HepG2 (cell line): ENCODE measurements around the gene YWHAH. TPM values are rescaled to one million over a fixed set of nuclear protein-coding genes. Genes with fewer than 3 reads are reported as not detected.
A peak's percentile ranks its signal among the peaks of the same experiment; 100 is the strongest.

Experiments used
- ATAC-seq: fragments of 200-7000 bp; cut with Tn5 transposase; 3 replicates; pipeline ENCODE4 v1.9.1; 2020; ENCODE audit warnings: mild to moderate bottlenecking, moderate library complexity
- BruUV-seq: library from RNA; stranded (reverse); fragments of 400-500 nt; replicated peaks from 2 replicates; lab custom pipeline; 2021; lab: Mats Ljungman, UMichigan
- CTCF ChIA-PET: fragments of 300-600 bp; formaldehyde crosslinking; extraction: SDS; loops from one replicate; lab custom pipeline; 2021; ENCODE audit warnings: low total read pairs, inconsistent platforms, low intra/inter-chr PET ratio; lab: Yijun Ruan, JAX
- POLR2A ChIA-PET: fragments of 350-600 bp; sonication (Branson Sonifier 250); formaldehyde crosslinking; loops from one replicate; lab custom pipeline; 2020; ENCODE audit warnings: antibody characterized with exemption, inconsistent platforms; lab: Yijun Ruan, JAX
- DNase-seq: peaks from one replicate; pipeline ENCODE4 v3.0.0-alpha.2; 2015; ENCODE audit warnings: low spot score
- FAIRE-seq: peaks from 3 replicates; lab custom pipeline; 2011; peaks lifted over from hg19 to GRCh38; lab: Jason Lieb, UNC
- H2AFZ ChIP-seq: one replicate; pipeline ENCODE4 v1.6.1; 2011; ENCODE audit warnings: low read length, inconsistent platforms
- H3K27ac ChIP-seq: fragments of 300-600 bp; 3 replicates; pipeline ENCODE4 v1.8.0; 2011; ENCODE audit warnings: mixed run types, mild to moderate bottlenecking, mixed read lengths, low read length, inconsistent platforms; ENCODE audit not compliant: insufficient read depth; ENCODE audit errors: extremely low read length
- H3K27me3 ChIP-seq, 2 experiments: fragments of 200-600 bp in 1 of 2; 2 replicates in 1 of 2; 3 replicates in 1 of 2; pipeline versions ENCODE4 v1.6.0 to v1.8.0; 2011; ENCODE audit warnings: low read length in 2 of 2, mild to moderate bottlenecking in 2 of 2, moderate library complexity in 2 of 2, inconsistent platforms in 1 of 2; ENCODE audit not compliant: insufficient read depth in 2 of 2, control insufficient read depth in 1 of 2
- H3K36me3 ChIP-seq, 2 experiments: fragments of 200-600 bp in 1 of 2; replicated peaks in 1 of 2; 2 replicates in 1 of 2; 3 replicates in 1 of 2; pipeline versions ENCODE4 v1.5.1 to v1.8.0; 2011; ENCODE audit warnings: low read length in 2 of 2, inconsistent platforms in 1 of 2; ENCODE audit not compliant: insufficient read depth in 2 of 2, control insufficient read depth in 1 of 2
- H3K4me1 ChIP-seq: 2 replicates; pipeline ENCODE4 v1.5.1; 2012; ENCODE audit warnings: low read length, inconsistent platforms; ENCODE audit not compliant: insufficient read depth
- H3K4me2 ChIP-seq: 2 replicates; pipeline ENCODE4 v1.6.0; 2011; ENCODE audit warnings: low read depth, low read length, inconsistent platforms
- H3K4me3 ChIP-seq, 3 experiments: fragments of 200-600 bp in 1 of 3; sonication (generic), shearing (Covaris generic) in 1 of 3; replicated peaks in 1 of 3; 2 replicates each; pipeline ENCODE4 v1.5.1; 2011 to 2016; ENCODE audit warnings: low read length in 3 of 3, inconsistent platforms in 2 of 3, low read depth in 2 of 3, mild to moderate bottlenecking in 2 of 3, control low read depth in 1 of 3, mixed read lengths in 1 of 3; ENCODE audit not compliant: insufficient read depth in 1 of 3
- H3K79me2 ChIP-seq: one replicate; pipeline ENCODE4 v1.6.1; 2011; ENCODE audit warnings: low read length, inconsistent platforms; ENCODE audit not compliant: insufficient read depth
- H3K9ac ChIP-seq: 2 replicates; pipeline ENCODE4 v1.6.0; 2011; ENCODE audit warnings: mild to moderate bottlenecking, low read depth, low read length, inconsistent platforms; ENCODE audit not compliant: insufficient read depth
- H3K9me3 ChIP-seq: 2 replicates; pipeline ENCODE4 v1.5.1; 2012; ENCODE audit warnings: mild to moderate bottlenecking, low read length
- H4K20me1 ChIP-seq: 2 replicates; pipeline ENCODE4 v1.6.0; 2011; ENCODE audit warnings: inconsistent platforms, mild to moderate bottlenecking, low read length, moderate library complexity; ENCODE audit not compliant: insufficient read depth
- FOSL2 ChIP-seq: sonication (generic); formaldehyde crosslinking; IDR thresholded peaks from 2 replicates; pipeline ENCODE4 v1.4.0; 2020; ENCODE audit warnings: missing genetic modification reagents
- HNRNPH1 ChIP-seq: fragments of 200-400 bp; formaldehyde crosslinking; optimal IDR thresholded peaks from 2 replicates; pipeline ENCODE3; 2017; ENCODE audit warnings: mild to moderate bottlenecking, low read depth, low read length
- MED1 ChIP-seq: sonication (generic); formaldehyde crosslinking; IDR thresholded peaks from 2 replicates; pipeline ENCODE4 v1.4.0; 2020; ENCODE audit warnings: missing genetic modification reagents
- RELA ChIP-seq: sonication (generic); formaldehyde crosslinking; IDR thresholded peaks from 2 replicates; pipeline ENCODE4 v1.4.0; 2020; ENCODE audit warnings: missing genetic modification reagents
- REPIN1 ChIP-seq: sonication (generic); formaldehyde crosslinking; IDR thresholded peaks from 2 replicates; pipeline ENCODE4 v1.8.0; 2022; ENCODE audit warnings: missing genetic modification reagents, low read depth, mild to moderate bottlenecking, borderline replicate concordance
- SMAD3 ChIP-seq: sonication (generic); formaldehyde crosslinking; IDR thresholded peaks from 2 replicates; pipeline ENCODE4 v1.4.0; 2020; ENCODE audit warnings: missing genetic modification reagents
- SYNCRIP ChIP-seq: fragments of 200-400 bp; formaldehyde crosslinking; IDR thresholded peaks from 2 replicates; pipeline ENCODE4 v1.6.1; 2018; ENCODE audit warnings: mild to moderate bottlenecking, low read depth, low read length; ENCODE audit not compliant: insufficient read depth
- ZNF3 ChIP-seq: IDR thresholded peaks from 2 replicates; pipeline ENCODE4 v1.7.0; 2017; ENCODE audit warnings: inconsistent platforms
- ZNF546 ChIP-seq: sonication (generic); formaldehyde crosslinking; conservative IDR thresholded peaks from 2 replicates; pipeline ENCODE4 v1.8.1; 2023; ENCODE audit warnings: mild to moderate bottlenecking, missing genetic modification reagents
- ZNF567 ChIP-seq: sonication (generic); formaldehyde crosslinking; IDR thresholded peaks from 2 replicates; pipeline ENCODE4 v1.8.1; 2023; ENCODE audit warnings: mild to moderate bottlenecking, missing genetic modification reagents, borderline replicate concordance
- ZNF672 ChIP-seq: sonication (generic); formaldehyde crosslinking; IDR thresholded peaks from 2 replicates; pipeline ENCODE4 v1.8.1; 2022; ENCODE audit warnings: missing genetic modification reagents
- WGBS: methylation state at CpG from one replicate; pipeline ENCODE4 v1.1.6; 2017; ENCODE audit warnings: low lambda C conversion rate; 5-methylcytosine and 5-hydroxymethylcytosine counted together
- in situ Hi-C: cut with HindIII; loops from 2 replicates; pipeline ENCODE4 v1.10.0; 2017; ENCODE audit warnings: low pct_unique_long_range_greater_than_20kb; ENCODE audit not compliant: extremely low pct_ligation_motif_present
- intact Hi-C: fragments of 100-400 bp; cut with micrococcal nuclease; formaldehyde crosslinking; loops from one replicate; pipeline ENCODE4 v1.10.0; 2022; ENCODE audit not compliant: unreplicated experiment
- polyA plus RNA-seq, 8 experiments: library from polyadenylated mRNA; depleted of rRNA in 3 of 8; stranded (reverse) in 7 of 8; unstranded in 1 of 8; fragments of >200 nt; fragmentation: Illumina TruSeq in 4 of 8; extraction: Trizol in 4 of 8; gene quantifications; 2 replicates each; pipeline versions ENCODE4 v1.2.1 to v1.2.3, GENCODE V29; 2011 to 2016; ENCODE audit warnings: low read depth in 4 of 8, missing spikeins in 1 of 8, mixed read lengths in 1 of 8; ENCODE audit not compliant: insufficient read depth in 1 of 8
- total RNA-seq, 5 experiments: library from RNA; depleted of rRNA; stranded (reverse); fragments of >200 nt; fragmentation: Illumina TruSeq; extraction: Trizol; gene quantifications; 2 replicates each; pipeline ENCODE4 v1.2.3, GENCODE V29; 2016; ENCODE audit warnings: low read depth in 1 of 5
- TF ChIP-seq, protein P1 (sequence below): sonication (generic); formaldehyde crosslinking; IDR thresholded peaks from 2 replicates; pipeline ENCODE4 v1.5.1; 2020; ENCODE audit warnings: missing genetic modification reagents, mild to moderate bottlenecking, borderline replicate concordance
- TF ChIP-seq, protein P2 (sequence below): sonication (generic); formaldehyde crosslinking; IDR thresholded peaks from 2 replicates; pipeline ENCODE4 v1.4.0; 2020; ENCODE audit warnings: missing genetic modification reagents
- TF ChIP-seq, protein P3 (sequence below): sonication (generic); formaldehyde crosslinking; IDR thresholded peaks from 2 replicates; pipeline ENCODE4 v1.4.0; 2020; ENCODE audit warnings: missing genetic modification reagents, borderline replicate concordance
- TF ChIP-seq, protein P4 (sequence below): sonication (generic); formaldehyde crosslinking; IDR thresholded peaks from 2 replicates; pipeline ENCODE4 v1.4.0; 2020; ENCODE audit warnings: mild to moderate bottlenecking, missing genetic modification reagents
- TF ChIP-seq, protein P5 (sequence below): sonication (generic); formaldehyde crosslinking; IDR thresholded peaks from 2 replicates; pipeline ENCODE4 v1.4.0; 2020; ENCODE audit warnings: missing genetic modification reagents, mild to moderate bottlenecking, borderline replicate concordance

Gene YWHAH
- total and polyA plus RNA-seq, 2 of the 13 experiments (the other 11 are each of a cell fraction or from before 2014, with no cell fraction given): 35.6 to 92.7 TPM

DNA sequence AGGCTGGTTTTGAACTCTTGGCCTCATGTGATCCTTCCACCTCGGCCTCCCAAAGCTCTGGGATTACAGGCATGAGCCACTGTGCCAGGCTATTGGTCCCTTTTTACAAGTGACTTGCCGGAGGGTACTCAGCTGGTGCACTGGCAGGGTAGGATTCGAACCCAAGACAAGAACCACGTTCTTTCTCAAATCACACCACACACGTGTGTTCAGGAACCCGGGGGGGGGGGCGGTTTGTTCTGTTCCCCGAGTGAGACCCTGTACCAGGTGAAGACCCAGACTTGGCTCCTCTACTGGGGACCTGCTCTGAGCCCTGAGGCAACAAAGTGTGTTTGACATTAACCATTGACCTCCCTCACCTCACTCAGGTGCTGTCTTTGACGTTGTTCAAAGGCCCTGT lies 3.8 kb upstream of the YWHAH start:
- WGBS: 27% methylated on average over 3 of the region's 9 CpGs
- Histone ChIP-seq H3K4me2 (peak overlapping the region; percentile 8; the same call in 1 of the 2 replicates), H3K36me3 (no peaks in the 10 kb centered on the region), H3K27me3 (peaks cover 0 to 10% of the 10 kb centered on the region in 2 experiments; a peak in 1 of 5 replicates), H3K4me1 (peaks cover 29% of the 10 kb centered on the region), H3K9ac (no peak overlapping the region), H3K79me2 (peaks cover 7% of the 10 kb centered on the region), H3K27ac (no peak overlapping the region), H4K20me1 (no peaks in the 10 kb centered on the region), H3K9me3 (no peaks in the 10 kb centered on the region), H2AFZ (no peak overlapping the region), H3K4me3 (no peak overlapping the region)
- FAIRE-seq (no peak), ATAC-seq (no peak), DNase-seq (no peak)
- TF ChIP-seq, protein P1, sequence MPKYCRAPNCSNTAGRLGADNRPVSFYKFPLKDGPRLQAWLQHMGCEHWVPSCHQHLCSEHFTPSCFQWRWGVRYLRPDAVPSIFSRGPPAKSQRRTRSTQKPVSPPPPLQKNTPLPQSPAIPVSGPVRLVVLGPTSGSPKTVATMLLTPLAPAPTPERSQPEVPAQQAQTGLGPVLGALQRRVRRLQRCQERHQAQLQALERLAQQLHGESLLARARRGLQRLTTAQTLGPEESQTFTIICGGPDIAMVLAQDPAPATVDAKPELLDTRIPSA (CRISPR knock-in tag): no peak
- TF ChIP-seq REPIN1 (CRISPR knock-in tag) (no peak), HNRNPH1 (no peak), SMAD3 (CRISPR knock-in tag) (no peak), ZNF567 (no peak), RELA (CRISPR knock-in tag) (no peak), ZNF3 (CRISPR knock-in tag) (no peak), FOSL2 (CRISPR knock-in tag) (no peak), ZNF546 (no peak), SYNCRIP (no peak), ZNF672 (CRISPR knock-in tag) (no peak), MED1 (CRISPR knock-in tag) (no peak)
- TF ChIP-seq, protein P2, sequence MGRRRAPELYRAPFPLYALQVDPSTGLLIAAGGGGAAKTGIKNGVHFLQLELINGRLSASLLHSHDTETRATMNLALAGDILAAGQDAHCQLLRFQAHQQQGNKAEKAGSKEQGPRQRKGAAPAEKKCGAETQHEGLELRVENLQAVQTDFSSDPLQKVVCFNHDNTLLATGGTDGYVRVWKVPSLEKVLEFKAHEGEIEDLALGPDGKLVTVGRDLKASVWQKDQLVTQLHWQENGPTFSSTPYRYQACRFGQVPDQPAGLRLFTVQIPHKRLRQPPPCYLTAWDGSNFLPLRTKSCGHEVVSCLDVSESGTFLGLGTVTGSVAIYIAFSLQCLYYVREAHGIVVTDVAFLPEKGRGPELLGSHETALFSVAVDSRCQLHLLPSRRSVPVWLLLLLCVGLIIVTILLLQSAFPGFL (CRISPR knock-in tag): no peak
- TF ChIP-seq, protein P3, sequence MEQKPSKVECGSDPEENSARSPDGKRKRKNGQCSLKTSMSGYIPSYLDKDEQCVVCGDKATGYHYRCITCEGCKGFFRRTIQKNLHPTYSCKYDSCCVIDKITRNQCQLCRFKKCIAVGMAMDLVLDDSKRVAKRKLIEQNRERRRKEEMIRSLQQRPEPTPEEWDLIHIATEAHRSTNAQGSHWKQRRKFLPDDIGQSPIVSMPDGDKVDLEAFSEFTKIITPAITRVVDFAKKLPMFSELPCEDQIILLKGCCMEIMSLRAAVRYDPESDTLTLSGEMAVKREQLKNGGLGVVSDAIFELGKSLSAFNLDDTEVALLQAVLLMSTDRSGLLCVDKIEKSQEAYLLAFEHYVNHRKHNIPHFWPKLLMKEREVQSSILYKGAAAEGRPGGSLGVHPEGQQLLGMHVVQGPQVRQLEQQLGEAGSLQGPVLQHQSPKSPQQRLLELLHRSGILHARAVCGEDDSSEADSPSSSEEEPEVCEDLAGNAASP (CRISPR knock-in tag): no peak
- TF ChIP-seq, protein P4, sequence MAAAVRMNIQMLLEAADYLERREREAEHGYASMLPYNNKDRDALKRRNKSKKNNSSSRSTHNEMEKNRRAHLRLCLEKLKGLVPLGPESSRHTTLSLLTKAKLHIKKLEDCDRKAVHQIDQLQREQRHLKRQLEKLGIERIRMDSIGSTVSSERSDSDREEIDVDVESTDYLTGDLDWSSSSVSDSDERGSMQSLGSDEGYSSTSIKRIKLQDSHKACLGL: no peak
- TF ChIP-seq, protein P5, sequence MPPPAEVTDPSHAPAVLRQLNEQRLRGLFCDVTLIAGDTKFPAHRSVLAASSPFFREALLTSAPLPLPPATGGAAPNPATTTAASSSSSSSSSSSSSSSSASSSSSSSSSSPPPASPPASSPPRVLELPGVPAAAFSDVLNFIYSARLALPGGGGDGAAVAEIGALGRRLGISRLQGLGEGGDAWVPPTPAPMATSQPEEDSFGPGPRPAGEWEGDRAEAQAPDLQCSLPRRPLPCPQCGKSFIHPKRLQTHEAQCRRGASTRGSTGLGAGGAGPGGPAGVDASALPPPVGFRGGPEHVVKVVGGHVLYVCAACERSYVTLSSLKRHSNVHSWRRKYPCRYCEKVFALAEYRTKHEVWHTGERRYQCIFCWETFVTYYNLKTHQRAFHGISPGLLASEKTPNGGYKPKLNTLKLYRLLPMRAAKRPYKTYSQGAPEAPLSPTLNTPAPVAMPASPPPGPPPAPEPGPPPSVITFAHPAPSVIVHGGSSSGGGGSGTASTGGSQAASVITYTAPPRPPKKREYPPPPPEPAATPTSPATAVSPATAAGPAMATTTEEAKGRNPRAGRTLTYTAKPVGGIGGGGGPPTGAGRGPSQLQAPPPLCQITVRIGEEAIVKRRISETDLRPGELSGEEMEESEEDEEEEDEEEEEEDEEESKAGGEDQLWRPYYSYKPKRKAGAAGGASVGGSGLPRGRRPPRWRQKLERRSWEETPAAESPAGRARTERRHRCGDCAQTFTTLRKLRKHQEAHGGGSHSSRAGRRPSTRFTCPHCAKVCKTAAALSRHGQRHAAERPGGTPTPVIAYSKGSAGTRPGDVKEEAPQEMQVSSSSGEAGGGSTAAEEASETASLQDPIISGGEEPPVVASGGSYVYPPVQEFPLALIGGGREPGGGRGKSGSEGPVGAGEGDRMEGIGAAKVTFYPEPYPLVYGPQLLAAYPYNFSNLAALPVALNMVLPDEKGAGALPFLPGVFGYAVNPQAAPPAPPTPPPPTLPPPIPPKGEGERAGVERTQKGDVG: no peak
- no TSS peak for BruUV-seq
- POLR2A ChIA-PET: interaction anchor here (1.0 kb wide), 1 partner anchor 16 kb away, joined by 3 read pairs; no protein-coding TSS in a partner anchor
- intact Hi-C loops: no loop called here
- CTCF ChIA-PET: no interaction called here
- in situ Hi-C loops: loop anchor here (10.0 kb wide), 1 partner anchor 186 kb away; the partner anchor contains the start of genes DEPDC5 and PRR14L
